AG09319 (cell line): Measurements from ENCODE around the gene IVD.
A peak's percentile ranks its signal among the peaks of the same experiment; 100 is the strongest.

Source experiments
- DNase-seq: peaks from one replicate; pipeline ENCODE4 v3.0.0-alpha.2; 2010; ENCODE audit warnings: low read depth; ENCODE audit errors: extremely low read depth
- TF ChIP-seq, protein P1 (sequence below): IDR thresholded peaks from 2 replicates; pipeline ENCODE4 v1.5.1; 2011; ENCODE audit warnings: low read depth, mild to moderate bottlenecking, inconsistent platforms, low read length, moderate library complexity

The IVD gene

DNA sequence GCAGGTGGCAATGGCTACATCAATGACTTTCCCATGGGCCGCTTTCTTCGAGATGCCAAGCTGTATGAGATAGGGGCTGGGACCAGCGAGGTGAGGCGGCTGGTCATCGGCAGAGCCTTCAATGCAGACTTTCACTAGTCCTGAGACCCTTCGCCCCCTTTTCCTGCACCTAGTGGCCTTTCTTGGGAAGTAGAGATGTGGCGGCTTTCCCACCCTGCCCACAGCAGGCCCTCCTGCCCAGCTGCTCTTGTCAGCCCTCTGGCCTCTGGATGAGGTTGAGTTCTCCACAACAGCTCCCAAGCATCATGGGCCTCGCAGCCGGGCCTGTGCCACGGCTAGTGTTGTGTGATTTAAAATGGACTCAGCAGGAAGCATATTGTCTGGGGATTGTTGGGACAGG lies 12.5 kb downstream of the IVD start:
- TF ChIP-seq, protein P1, sequence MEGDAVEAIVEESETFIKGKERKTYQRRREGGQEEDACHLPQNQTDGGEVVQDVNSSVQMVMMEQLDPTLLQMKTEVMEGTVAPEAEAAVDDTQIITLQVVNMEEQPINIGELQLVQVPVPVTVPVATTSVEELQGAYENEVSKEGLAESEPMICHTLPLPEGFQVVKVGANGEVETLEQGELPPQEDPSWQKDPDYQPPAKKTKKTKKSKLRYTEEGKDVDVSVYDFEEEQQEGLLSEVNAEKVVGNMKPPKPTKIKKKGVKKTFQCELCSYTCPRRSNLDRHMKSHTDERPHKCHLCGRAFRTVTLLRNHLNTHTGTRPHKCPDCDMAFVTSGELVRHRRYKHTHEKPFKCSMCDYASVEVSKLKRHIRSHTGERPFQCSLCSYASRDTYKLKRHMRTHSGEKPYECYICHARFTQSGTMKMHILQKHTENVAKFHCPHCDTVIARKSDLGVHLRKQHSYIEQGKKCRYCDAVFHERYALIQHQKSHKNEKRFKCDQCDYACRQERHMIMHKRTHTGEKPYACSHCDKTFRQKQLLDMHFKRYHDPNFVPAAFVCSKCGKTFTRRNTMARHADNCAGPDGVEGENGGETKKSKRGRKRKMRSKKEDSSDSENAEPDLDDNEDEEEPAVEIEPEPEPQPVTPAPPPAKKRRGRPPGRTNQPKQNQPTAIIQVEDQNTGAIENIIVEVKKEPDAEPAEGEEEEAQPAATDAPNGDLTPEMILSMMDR = no peak
- no peak for DNase-seq

DNA sequence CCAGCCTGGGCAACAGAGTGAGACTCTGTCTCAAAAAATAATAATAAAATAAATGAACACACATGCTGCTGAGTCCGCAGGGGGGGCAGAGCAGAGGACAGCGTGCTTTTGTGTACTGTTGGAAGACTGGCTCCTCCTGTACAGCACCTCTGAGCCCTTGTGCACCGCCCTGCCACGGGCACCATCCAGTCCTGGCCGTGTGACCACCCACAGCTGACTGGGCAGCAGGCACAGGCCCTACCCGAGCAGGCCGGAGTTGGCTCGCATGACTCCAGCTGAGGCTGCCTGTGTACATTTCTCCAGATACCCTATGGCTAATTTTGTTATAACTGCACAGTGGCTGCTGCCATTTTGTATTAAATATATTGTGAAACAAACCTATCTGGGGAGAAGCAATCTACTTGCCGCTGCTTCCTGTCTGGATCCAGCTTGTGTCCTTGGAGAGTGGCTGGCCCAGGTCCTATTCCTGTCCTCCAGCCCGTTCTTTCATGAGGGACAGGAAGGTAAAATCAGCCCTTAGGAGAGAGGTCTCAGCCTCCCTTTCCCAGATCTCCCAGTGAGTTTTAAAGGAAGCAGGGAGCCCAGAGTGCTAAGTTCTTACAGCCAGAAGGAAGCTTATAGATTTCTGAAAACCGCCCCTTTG lies 14.6 kb downstream of the IVD start:
- TF ChIP-seq, protein P1 = no peak
- no peak for DNase-seq

DNA sequence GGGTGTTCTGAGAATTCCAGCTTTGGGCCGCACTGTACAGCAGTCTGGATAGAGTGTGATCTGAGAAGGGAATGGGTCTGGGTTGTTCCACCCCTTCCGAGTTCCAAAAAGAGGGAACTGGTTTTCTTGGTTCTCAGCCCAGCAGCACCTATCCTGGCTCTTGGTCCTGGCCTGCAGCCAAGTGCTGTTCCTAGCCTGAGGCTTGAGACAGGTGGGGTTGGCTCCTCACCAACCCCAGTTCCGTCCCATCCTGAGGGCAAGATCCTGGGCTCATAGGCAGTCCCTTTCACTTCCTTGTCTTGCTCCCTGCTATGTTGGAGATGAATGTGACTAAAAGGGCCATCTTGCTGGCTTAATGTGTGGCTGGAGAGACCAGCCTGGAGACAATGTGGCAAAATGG lies 15.2 kb downstream of the IVD start:
- TF ChIP-seq, protein P1 = no peak
- no peak for DNase-seq

DNA sequence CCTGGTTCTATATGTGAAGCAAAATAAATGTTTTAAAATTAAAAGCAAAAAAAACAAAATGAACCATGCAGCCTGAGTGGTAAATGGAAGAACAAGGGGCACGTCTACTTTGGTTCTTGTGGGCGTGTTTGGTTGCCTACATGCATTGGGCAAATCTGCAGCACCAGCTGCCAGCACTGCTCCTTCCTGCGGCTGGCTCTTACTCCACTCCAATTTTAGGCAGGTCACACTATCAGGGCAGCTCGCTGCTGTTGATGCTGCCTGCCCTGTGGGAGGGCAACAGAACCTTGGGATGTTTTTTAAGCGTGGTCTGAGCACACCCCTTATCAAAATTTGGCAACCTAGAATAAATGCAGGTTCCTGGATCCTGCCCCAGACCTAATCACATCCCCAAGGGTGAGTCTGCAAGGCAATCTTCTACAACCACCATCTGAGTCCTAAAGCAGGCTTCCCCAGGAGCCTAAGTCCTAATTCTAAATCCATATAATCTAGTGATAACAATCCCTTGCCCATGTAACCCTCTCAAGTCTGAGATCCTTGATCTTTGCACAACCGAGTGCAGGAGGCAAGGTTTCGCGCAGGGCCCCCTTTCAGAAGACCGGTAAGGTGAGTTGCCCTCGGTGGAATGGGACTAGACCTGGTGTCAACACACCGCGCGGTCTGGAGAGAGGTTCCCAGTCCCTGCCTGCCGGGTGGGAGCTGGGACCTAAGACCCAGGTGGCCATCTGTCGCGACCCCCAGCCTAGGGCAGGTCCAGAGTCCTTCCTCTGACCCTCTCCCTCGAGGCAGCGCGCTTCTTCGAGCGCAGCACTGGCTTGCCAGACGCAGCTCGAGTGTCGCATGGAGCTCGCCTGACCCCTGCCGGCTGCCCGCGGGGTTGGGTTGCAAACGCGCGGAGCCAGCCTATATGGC lies 15.9 kb downstream of the IVD start:
- no peak for DNase-seq
- TF ChIP-seq, protein P1 = peak; percentile 95

DNA sequence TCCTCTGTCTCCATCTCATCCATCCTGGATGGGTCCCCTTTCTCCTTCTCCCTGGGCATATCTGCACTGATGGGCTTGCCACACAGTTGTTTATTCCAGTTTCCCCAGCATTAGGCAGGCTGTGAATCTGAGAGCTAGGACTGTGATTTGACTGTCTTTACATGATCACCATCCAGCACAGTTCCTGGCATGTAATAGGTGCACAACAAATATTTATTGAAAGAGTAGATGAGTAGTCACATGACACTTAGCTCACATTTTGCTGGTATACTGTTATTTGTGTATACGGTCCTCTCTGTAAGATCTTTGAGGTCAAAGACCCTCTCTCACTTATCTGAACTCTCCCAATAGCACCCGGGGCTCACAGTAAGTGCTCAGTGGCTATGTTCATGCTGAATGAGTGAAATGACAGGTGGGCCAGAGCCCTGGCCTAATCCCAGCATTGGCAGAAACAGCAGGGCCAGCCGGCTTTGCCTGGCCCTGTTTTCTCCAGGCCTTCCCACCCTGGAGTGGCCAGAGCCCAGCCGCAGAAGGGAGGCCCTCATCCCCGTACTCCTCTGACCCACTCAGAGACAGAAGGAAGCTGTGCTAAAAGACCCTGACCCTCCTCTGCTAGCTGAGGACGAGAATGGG lies 19.0 kb downstream of the IVD start:
- no peak for DNase-seq
- TF ChIP-seq, protein P1 = no peak

DNA sequence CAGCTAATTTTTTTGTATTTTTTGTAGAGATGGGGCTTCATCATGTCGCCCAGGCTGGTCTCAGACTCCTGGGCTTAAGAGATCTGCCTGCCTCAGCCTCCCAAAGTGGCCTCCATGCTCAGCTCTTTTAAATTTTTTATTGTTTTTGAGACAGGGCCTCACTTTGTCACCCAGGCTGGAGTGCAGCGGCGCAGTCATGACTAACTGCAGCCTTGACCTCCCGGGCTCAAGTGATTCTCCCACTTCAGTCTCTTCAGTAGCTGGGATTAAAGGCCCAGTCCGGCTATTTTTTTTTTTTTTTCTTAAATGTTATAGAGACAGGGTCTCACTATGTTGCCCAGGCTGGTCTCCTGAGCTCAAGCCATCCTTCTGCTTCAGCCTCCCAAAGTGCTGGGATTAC lies 20.1 kb downstream of the IVD start:
- no peak for DNase-seq
- TF ChIP-seq, protein P1 = no peak

DNA sequence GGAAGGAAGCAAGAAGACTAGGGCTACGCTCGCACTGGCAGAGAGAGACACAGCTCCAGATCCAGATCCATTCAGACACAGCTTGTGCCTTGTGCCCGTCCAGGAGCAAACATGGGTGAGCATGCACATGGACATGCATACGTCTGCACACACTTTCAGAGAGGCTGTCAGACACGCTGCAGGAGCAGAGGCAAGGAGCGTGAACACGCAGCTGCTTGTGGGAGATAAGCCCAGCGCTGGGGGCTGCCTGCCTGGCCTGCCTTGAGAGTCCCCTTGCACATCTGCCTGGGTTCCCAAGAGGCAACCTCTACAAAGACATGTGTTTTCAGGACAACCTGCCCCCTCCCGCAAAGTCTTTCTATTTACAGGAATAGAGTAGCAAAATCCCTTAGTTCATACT lies 21.6 kb downstream of the IVD start:
- no peak for DNase-seq

More for the DNA sequence above, 21.6 kb downstream of the IVD start:
- TF ChIP-seq, protein P1 = no peak
